SU-DHL-6 (cell line): ENCODE results near the gene ATP2B1.

ENCODE experiments used
- H2AFZ ChIP-seq: fragments of 200-600 bp; sonication (generic); 2 replicates; pipeline ENCODE4 v1.6.1; 2014; ENCODE audit warnings: low read depth, mild to moderate bottlenecking, moderate library complexity, mixed read lengths, antibody characterized with exemption, low read length; ENCODE audit not compliant: severe bottlenecking
- H3F3A ChIP-seq: fragments of 200-600 bp; shearing (Covaris generic); 2 replicates; pipeline ENCODE4 v1.6.0; 2016; ENCODE audit warnings: antibody characterized with exemption, mild to moderate bottlenecking; ENCODE audit not compliant: insufficient read depth
- H3K27ac ChIP-seq: fragments of 200-600 bp; sonication (generic); 2 replicates; pipeline ENCODE4 v1.5.1; 2016; ENCODE audit warnings: low read depth, mild to moderate bottlenecking, low read length, moderate library complexity, mixed read lengths
- H3K27me3 ChIP-seq: fragments of 200-600 bp; sonication (generic), shearing (Covaris generic); 2 replicates; pipeline ENCODE4 v1.6.0; 2014; ENCODE audit warnings: mild to moderate bottlenecking, low read length
- H3K36me3 ChIP-seq: fragments of 200-600 bp; sonication (generic); 2 replicates; pipeline ENCODE4 v1.6.1; 2014; ENCODE audit warnings: mild to moderate bottlenecking, low read length, mixed read lengths
- H3K4me2 ChIP-seq: fragments of 300-600, 200-600 bp; shearing (Covaris generic), sonication (generic); 2 replicates; pipeline ENCODE4 v1.6.0; 2014; ENCODE audit warnings: low read length, low read depth, mild to moderate bottlenecking; ENCODE audit not compliant: poor library complexity, severe bottlenecking
- H3K4me3 ChIP-seq: fragments of 200-600 bp; sonication (generic); 2 replicates; pipeline ENCODE4 v1.5.1; 2014; ENCODE audit warnings: antibody characterized with exemption, low read length, mild to moderate bottlenecking, mixed read lengths; ENCODE audit not compliant: insufficient read depth, poor library complexity, severe bottlenecking
- H3K79me2 ChIP-seq: fragments of 200-600 bp; sonication (generic); 2 replicates; pipeline ENCODE4 v1.6.1; 2014; ENCODE audit warnings: mild to moderate bottlenecking, low read length, moderate library complexity; ENCODE audit not compliant: insufficient read depth
- H3K9ac ChIP-seq: fragments of 200-600 bp; sonication (generic); 2 replicates; pipeline ENCODE4 v1.7.0; 2014; ENCODE audit warnings: mild to moderate bottlenecking, low read length
- H3K9me2 ChIP-seq: fragments of 200-600 bp; sonication (generic); replicated peaks from 2 replicates; pipeline ENCODE4 v1.6.1; 2014; ENCODE audit warnings: low read length; ENCODE audit not compliant: insufficient read depth
- H3K9me3 ChIP-seq: fragments of 200-600 bp; sonication (generic); 2 replicates; pipeline ENCODE4 v1.6.1; 2014; ENCODE audit warnings: low read length, mixed read lengths; ENCODE audit not compliant: insufficient read depth
- H4K20me1 ChIP-seq: fragments of 200-600 bp; sonication (generic); 2 replicates; pipeline ENCODE4 v1.6.1; 2014; ENCODE audit warnings: low read depth, mild to moderate bottlenecking, antibody characterized with exemption, low read length, moderate library complexity, mixed read lengths
- CTCF ChIP-seq: fragments of 200-600 bp; sonication (generic); IDR thresholded peaks from one replicate; pipeline ENCODE4 v1.5.1; 2017; ENCODE audit warnings: antibody characterized with exemption, mild to moderate bottlenecking, low read length, moderate library complexity; ENCODE audit not compliant: insufficient read depth, poor library complexity, severe bottlenecking
- EZH2phosphoT487 ChIP-seq: fragments of 200-600 bp; sonication (generic), shearing (Covaris generic); conservative IDR thresholded peaks from 2 replicates; pipeline ENCODE4 v1.6.1; 2018; ENCODE audit warnings: mild to moderate bottlenecking, antibody characterized with exemption, low read length, moderate library complexity, mixed read lengths

The ATP2B1 gene

DNA sequence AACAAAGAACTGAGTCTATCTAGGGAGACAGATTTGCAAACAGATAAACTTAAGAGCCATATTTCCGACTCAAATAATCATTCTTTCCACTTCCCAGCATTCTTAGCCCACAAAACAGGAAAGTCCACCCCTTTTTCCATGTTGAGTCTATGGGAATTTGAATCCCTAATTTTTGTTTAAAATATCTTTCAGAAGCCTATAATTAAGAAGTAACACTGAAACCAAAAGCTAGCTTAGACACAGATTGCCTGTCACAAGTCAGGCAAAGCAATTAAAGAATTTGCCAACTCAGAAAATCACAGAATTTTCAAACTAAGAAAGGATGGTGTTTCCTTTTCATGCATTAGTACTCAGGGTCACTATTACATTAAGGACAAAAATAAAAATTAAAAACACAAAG, 17.0 kb downstream of the ATP2B1 start:
- Histone ChIP-seq H3K27ac (no peak overlapping the region), H2AFZ (no peak overlapping the region), H3F3A (0 out of 2 replicates have a peak, but pooled peaks cover 3% of the 10 kb centered on the region), H3K9ac (no peak overlapping the region), H4K20me1 (peaks cover 71% of the 10 kb centered on the region), H3K27me3 (no peaks in the 10 kb centered on the region), H3K9me3 (no peaks in the 10 kb centered on the region), H3K9me2 (no peaks in the 10 kb centered on the region), H3K36me3 (no peaks in the 10 kb centered on the region), H3K79me2 (peaks cover 100% of the 10 kb centered on the region), H3K4me2 (no peak overlapping the region), H3K4me3 (no peak overlapping the region)
- TF ChIP-seq CTCF (no peak), EZH2phosphoT487 (no peak)

- Histone ChIP-seq H3K9me2 (no peaks in the 10 kb centered on the region), H3K27me3 (no peaks in the 10 kb centered on the region), H3K36me3 (no peaks in the 10 kb centered on the region; the same call in 1 of the 2 replicates), H3F3A (no peaks in the 10 kb centered on the region), H3K9ac (no peak overlapping the region), H4K20me1 (peaks cover 64% of the 10 kb centered on the region), H3K4me3 (no peak overlapping the region), H3K79me2 (peaks cover 100% of the 10 kb centered on the region), H2AFZ (no peak overlapping the region), H3K9me3 (no peaks in the 10 kb centered on the region), H3K27ac (no peak overlapping the region), H3K4me2 (no peak overlapping the region)
- TF ChIP-seq EZH2phosphoT487 (no peak), CTCF (no peak)
Observed at GRCh38 chr12:89690925-89691324, 17.7 kb downstream of the ATP2B1 start.

DNA sequence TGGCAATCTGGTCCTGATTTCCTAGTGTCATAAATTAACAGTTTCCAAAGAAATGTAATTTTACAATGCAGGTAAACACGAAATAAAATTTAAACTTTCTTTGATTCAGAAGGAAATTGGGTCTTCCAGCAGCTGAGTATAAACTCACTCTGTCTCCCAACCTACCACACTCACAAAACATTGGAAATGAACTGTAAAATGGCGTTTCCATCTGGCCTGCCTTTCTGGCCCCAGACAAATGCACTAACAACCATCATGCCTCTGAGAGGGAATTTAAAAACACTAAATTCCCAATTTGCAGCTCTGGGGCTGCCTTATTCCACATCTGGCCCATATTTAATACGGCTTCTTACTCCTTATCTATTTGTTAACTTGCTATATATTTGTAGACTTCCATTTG, 19.3 kb downstream of the ATP2B1 start:
- Histone ChIP-seq H3K36me3 (no peaks in the 10 kb centered on the region; the same call in 1 of the 2 replicates), H3K9me3 (no peaks in the 10 kb centered on the region), H3K79me2 (peaks cover 100% of the 10 kb centered on the region), H3F3A (no peaks in the 10 kb centered on the region), H3K27me3 (no peaks in the 10 kb centered on the region), H3K9ac (no peak overlapping the region), H3K9me2 (no peaks in the 10 kb centered on the region), H3K4me2 (no peak overlapping the region), H2AFZ (no peak overlapping the region), H4K20me1 (peaks cover 52% of the 10 kb centered on the region), H3K4me3 (no peak overlapping the region), H3K27ac (no peak overlapping the region)
- TF ChIP-seq CTCF (no peak), EZH2phosphoT487 (no peak)
